HT-29 (cell line): ENCODE results near the gene GLI3. TPM values are rescaled to one million over a fixed set of nuclear protein-coding genes. Genes with fewer than 3 reads are reported as not detected.

ENCODE experiments used
- DNase-seq: peaks from one replicate; pipeline ENCODE4 v3.0.0-alpha.2; 2015; ENCODE audit warnings: low spot score
- total RNA-seq: library from RNA; depleted of rRNA; stranded (reverse); fragments of >200 nt; shearing (Covaris generic); gene quantifications from 2 replicates; pipeline ENCODE4 v1.2.3, GENCODE V29; 2014

GLI3 gene
- total RNA-seq, 1 experiment from 2014 or later = not detected

DNA sequence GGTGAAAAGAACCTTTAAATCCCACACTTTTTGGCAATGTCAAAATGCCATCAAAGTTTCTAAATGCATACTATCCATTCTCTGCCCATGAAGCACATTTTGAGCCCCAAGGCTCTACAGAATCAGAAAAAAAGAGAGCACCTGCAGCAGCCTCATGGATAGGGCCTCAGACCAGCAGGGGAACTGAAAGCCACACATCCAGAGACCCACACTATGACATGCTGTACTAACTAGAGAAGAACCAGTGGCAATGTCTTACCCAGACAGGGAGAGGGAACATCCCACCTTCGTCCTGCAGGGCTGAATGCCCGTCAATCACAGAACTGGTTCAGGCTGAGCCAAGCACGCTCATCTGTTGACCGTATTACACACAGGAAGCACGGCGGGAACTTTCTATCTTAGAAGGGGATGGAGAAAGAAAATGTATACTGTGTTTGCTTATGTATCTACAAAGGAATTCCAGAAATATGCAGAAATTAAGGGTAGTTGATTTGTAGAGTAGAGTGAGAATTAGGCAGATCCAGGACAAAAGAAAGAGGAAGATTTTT is 237.2 kb downstream of the GLI3 start:
- DNase-seq = no peak

DNA sequence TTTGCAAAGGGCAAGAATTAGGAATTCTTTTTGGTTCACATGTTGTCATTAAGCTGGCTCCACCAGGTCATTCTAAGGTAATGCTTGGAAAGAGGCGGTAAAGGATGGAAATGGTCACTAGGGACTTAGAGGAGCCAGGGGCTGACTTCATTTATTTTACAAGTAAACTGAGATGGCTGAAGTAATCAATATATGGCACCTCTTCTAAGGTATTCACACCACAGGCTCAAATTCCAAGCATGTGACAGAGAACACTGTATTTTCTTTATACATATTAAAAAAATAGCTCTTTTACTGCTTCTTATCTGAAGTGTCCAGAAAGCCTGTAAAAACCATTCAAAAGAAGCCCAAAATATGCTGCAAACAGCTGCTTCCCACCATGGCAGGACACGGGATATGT is 239.0 kb downstream of the GLI3 start:
- DNase-seq = no peak

DNA sequence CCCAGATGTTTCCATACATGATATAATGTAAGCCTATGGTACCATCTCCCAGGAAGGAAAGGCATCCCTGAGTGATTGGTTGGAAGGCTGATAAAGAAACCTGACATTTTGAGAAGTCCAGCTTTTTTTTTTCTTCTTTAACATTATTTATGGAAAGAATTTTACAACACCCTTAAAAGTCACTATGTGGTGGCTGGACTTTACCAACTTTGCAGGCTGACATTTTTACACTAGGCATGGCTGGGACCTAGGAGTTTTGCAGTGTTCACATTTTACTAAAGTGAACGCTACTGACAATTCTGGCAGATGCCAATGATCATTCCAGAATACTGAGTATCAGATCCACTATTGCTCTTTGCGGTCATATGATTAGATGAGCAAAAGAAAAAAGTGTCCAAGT is 239.9 kb downstream of the GLI3 start:
- no peak for DNase-seq

DNA sequence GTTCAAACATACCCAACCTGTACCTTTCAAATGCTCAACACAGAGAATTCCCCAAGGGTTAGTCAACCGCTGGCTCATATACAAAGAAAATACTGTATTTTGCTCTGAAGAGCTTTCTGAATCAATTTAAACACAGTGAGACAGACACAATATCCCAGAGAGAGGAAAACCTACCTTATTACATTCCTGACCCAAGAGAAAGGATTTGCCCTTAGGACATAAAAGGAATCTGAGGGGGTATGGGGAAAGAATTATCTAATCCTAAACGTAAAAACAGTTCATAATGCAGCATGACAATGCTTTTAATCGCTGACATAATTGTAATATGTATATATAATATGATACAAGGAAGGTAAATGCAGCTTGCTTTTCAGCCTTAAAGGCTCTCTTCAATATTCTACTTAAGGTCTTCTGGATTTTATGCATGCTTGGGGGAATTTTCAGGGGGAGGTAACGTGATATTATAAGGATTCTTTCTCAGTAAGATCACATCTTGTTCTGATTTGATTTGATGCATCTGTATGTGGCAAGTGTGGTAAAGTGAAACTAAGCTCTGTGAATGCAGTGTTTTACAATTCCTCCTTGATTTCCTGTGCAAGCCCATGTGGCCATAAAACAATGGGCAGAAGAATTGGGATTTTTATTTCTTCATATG is 240.5 kb downstream of the GLI3 start:
- DNase-seq = no peak

DNA sequence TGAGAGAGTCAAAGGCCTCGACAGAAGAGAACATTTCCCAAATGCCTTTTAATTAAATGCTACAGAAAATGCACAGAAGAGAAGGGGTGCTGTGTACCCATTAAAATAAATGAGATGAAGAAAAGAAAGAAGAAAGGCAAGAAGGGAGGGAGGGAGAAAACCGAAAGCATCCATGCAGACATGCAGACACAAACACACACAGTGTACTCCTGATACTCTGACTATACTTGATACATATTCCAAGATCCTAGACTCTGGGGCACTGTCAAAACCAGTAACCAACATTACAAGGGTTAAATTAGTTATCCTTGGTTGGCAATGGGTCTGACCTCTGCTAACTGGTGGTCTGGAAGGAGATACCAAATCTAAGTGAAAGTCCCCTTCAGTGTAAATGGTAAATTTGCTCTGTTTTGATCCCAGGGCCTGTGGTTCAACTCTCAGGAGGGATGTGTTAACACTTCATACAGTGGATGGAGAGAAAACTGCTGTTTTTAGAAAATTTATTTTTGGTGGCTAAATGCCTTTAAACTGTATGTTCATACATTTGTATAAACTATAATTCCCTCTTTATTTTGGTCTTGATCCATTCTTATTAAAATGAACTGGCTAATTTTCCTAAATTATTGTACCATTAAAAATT is 241.3 kb downstream of the GLI3 start:
- DNase-seq = no peak

DNA sequence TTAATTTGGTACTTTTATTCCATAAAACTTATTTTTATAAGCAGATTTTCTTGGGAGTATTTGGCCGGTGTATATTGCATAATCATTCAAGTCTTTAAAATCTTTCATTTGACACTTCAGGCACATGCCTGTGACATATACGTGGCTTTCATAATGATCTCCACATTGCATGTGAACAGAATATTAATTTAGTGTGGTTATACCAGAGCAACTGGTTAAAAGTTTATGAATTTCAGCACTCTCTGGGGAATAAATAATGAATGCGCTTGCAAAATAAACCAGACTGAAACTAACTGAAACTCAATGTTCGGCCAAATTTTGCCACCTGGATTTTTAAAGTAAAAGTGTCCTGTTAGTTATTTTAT is 242.3 kb downstream of the GLI3 start:
- no peak for DNase-seq

DNA sequence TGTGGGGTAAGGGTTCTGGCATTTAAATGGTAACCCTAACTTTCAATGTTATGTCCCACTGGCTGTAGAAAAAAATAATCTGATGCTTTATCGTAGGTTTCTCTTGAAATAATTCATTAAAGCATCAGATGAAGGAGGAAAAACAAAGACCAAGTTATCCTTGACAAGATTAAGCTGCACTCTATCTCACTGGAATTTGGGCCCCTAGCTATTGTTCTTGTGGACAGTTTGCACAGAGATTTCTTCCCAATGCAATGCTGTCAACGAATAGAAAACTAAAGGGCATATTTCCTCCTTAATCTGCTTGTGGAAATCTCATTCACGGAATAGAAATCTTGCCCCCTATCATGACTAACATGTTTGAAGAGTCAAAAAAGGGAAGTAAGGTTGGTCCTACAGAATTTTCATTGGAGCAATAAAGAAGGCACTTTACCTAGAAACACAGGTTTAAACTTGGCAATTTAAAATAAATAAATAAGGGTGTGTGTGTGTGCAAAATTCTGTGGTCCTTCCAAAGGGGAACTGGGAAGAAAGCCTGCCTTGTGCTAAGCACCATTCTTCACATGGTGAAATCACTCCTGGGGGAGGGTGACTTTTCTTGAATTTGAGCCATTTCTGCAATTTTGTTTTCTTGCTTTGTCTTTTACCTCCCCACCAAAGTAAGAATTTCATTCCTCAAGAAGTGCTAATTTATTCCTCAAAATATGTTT is 242.8 kb downstream of the GLI3 start:
- DNase-seq = no peak

DNA sequence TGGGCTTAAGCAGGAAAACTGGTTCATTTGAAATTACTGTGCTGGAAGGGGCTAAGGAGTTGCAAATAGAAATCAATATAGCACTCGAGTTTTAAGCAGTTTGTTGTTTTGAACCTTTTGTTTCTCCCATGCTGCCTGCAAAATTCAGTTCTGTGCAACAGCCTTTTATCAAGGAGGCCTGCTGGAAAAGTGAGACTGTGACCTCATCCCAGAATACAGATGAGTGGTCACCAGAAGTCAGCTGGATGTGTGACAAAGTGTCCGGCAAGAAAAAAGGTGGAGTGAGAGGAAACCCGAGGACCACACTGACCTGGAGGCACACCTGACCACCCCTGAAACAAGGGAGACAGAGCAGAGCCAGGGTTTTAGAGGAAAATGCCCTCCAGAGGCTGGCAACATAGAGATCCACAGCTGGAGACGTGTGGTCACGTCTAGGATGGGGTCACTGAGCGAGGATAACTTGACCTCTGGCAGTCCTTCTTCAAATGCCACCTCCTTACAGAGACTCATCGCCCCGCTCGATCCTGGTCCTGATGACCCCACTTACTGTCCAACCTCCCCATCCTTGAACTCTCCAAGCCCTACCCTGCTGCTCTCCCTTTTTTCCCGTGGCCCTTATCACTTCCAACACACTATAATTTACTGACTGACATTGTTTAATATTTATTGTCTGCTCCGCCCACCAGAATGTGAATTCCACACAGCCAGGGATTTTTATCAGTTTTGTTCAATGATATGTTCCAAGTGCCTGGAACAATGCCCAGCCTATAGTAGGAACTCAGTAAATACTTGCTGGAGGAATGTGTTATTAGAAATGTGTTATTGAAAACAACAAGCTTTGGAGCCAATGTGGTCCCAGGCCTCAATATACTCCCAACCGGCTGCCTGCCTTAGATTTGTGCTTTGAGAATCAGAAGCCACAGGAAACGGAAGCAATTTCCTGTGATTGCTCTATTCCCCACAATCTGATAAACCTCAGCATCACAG is 243.8 kb downstream of the GLI3 start:
- DNase-seq = no peak

DNA sequence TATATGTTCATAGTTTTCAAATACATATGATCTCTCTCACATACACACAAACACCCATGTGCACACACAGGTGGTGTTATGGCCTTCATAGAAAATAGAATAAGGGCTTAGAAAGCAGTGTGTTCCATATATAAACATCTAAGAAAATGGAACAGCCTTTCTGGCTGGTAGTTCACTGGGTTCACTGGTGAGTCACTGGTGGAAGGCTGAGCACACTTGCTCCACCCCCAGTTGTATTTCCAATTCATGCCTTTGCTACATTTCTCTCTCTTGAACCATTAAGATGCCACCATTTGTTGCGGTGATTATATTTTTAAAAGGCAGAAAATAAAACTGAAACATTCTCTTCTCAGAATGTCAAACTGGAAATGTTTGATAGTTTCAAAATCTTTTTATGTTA is 252.1 kb downstream of the GLI3 start:
- DNase-seq = no peak

DNA sequence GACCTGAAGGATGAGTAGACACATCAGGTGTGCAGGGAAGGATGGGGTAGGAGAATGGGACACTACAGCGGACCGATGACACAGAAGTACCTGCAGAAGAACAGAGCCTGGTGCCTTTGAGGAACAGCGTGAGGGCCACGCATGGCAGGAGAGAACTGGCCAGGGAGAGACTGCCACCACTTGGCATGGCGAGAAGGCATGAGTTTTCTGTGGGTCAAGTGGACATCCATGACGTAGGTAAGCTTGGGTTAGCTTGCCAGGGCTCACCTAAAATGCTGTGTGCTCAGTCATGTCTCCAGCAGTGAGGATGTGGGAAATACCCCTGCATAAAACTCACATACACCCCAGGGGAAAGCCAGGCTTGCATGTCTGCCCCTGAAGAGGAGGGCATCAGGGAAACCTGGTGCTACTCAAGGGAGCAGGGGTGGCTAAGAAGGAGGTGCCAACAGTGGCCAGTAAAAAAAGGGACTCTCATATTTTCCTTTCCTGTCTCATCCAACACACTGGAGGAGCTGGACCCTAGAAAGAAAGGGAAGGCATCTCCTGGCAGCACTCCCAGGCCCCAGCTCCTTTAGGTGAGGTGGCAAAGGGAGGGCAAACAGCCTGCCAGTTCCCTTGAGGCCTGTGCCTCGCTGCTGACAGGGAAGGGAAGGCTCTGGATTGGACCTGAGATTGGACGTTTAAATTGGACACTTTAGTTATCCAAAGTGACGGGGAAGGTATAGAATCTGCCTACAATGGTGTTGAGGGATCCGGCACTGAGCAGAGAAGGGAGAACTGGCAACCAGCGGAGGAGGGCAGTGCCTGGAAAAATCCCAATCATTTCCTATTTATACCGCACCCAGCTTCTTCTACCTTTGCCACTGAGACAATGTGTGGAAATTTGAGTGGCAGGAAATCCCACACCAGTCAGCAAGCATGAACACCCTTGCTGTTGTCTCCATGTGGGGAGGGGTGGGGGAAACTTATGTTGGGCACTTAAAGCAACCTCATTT is 255.7 kb downstream of the GLI3 start:
- no peak for DNase-seq

DNA sequence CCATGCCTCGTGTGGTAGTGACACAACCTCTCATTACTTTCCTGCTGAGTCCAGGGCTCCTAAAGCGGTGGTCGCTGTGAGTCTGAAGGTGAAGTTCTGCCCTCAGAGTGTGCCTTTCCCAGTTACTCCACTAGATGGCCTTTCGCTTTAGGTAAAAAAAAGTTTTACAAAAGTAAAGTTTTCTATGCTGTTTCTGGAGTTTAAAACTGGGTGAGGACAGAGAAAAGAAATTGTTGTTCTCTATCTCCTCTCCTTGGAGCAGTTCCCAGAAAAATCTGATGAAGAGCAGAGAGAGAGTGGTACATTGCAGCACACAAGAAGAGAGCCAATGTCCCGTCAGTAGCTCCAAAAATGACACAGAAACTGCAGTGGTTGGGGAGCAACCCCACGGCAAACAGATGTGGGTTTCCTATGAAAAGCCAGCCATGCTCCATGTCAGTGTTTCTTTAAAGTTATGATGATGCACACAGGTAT is 257.1 kb downstream of the GLI3 start:
- peak; percentile 34 for DNase-seq

DNA sequence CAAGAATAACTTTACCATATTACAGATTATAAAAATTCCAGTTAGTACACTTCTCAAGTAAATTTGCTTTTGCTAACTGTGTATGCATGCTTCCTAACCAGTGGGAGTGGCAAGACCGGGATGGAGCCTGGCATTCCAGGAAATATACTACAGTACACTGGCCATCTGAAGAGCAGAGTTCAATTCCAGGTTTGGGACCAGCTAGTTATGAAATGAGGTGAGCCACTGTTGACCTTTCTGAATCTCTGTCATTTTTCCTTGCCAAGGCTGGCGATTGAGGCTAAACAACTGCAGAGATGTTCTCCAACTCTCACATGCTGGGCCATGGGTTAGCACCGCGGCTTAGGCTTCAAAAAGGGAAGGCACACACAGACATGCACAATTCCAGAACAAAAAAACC is 258.2 kb downstream of the GLI3 start:
- DNase-seq = no peak

DNA sequence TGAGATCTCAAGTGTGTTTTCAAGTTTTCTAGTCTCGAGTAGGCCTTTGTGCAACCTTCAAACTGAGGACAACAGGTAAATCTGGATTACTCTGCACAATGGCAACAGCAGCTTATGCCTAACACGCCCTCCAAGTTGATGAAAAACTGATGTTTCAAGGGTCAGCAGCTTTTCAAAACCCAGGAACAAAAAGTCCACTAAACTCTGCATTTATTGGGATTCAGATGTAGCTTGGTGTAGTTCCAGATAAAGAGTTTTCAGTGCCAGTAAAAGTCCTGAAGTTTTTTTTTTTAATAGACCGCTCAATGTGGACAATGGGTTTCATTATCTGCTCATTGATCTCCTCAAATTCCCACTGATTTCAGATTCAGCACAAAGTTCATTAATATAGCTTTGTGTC is 259.3 kb downstream of the GLI3 start:
- no peak for DNase-seq

DNA sequence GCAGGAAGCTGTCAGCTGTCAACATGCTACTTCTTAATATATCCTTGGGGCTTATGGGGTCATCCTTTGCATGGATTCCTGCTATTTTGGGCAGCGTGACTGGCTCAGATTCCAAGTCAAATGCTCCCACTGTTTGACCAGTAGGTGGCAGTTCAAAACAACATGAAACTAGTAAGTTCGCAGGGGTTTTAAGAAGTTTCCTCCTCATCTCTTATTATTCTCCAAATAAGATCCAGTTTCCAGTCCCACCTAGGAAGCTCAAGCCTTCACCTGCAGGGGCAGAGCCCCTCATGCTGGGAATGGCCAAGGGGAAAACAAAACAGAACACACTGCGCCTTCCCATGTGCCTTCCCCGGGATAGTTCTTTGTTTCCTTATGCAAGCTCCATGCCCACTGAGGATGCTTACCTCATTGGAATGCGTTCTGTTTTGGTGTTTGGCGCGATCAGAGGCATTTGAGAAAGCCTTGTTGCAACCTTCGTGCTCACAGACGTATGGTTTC is 259.8 kb downstream of the GLI3 start:
- peak; percentile 50 for DNase-seq

DNA sequence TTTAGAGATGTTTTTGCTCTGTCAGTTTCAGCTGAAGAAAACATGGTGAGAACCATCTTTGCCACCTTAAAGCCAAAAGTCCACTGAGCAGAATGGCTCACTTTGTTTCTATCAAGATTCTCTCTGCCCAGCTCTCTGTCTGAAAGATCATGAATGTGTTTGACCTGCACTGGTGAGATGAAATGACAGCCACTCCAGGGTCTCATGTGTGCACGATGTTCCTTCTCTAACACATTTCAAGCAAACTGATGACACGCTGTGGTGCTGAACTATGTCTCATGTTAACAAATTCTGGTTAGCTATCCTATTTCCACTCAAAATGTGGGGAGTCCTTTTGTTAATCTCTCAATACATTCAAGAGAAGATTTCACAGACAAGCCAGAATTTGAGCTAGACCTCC is 260.6 kb downstream of the GLI3 start:
- no peak for DNase-seq

DNA sequence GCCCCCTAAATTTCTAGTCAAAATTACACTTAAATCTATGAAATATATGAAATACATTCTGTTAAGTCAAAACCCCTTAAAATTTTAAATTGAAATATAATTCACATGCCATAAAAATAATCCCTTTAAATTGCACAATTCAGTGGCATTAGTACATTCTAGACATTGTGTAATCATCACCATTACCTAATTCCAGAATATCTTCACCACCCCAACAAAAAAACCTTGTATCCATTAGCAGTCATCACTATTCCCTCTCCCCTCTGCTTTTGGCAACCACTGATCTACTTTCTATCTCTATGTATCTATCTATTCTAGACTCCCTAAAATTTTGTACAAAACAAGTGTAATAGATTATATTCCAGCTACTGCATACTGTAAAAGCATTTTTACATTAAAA is 261.2 kb downstream of the GLI3 start:
- no peak for DNase-seq

DNA sequence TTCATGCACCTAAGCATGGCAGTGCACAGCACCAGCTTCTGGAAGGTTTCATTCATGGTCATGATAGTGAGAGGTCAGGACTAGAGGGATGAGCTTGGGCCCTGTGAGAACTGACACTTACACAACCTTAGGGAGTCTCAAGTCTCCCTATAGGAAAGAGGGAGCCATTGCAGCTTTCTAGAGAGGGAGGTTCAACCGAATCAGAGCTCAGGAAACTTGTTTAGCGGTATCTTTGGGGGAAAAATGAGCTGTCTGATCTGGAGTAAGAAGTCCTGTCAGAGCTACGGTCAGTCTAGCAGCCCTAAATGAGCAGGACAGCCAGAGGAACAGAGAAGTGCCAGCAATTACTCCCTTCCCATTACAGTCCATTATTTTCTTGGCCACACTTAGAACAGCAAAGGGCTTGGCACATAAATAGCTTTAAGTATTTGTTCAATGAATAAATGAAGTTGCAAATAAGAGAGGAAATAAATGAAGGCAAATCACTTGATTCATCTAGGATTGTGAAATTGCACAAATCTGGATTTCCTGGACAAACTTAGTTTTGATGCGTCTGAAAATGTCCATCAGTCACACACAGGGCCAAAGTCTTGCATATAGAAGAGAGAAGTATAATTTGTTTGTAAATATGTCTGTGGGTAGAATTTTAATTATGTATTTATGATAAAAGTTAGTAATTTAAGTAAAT is 262.0 kb downstream of the GLI3 start:
- no peak for DNase-seq

DNA sequence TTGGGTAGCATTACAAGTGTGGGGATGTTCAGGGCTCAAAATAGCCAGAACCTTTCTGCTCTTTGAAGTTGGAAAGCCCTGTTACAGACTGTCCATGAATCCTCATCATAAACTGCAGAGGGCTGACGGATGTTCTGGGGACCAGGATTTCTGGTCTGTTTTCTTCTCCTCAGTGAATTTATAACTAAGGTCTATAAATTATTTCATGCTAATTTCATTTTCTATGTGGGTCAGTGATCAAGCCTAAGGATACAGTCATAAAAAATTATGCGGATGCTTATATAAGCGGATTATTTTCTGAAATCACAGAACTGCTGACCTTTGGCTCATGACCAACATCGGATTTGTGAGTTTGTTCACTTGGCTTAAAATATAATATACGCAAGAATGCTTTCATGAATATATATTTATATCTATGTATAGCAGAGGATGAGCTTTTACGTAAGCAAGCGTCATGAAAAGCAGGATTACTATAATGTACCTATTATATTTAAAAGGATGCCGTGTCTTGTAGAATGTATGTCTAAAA is 263.7 kb downstream of the GLI3 start:
- no peak for DNase-seq

DNA sequence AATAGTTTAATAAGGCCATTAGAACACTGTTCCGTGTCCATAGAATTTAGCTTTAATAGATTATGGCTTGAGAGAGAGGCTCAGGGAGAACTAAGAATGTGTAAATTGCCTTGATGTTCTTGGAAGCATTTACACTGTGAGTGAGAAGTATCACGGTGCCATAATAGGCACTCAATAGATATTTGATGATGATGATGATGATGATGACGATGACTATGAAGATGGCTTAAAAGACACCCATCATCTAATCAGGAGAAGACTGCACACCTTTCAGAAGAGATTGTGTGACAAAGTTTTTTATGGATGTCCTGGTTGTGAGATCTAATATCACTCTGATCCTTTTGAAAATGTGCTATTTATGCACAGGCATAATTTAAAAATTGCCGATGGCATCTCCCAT is 264.2 kb downstream of the GLI3 start:
- no peak for DNase-seq
